HTERT RPE-1 (cell line): ENCODE results near the gene TRIM71.
"Not testable (repeated sequence)": the region's sequence is repeated elsewhere in the genome, so short reads cannot be mapped to it uniquely, and the experiment has no call there.

Experiments used
- in situ Hi-C: fragments of 300-500 bp; cut with MboI; formaldehyde crosslinking; loops from 4 replicates; pipeline ENCODE4 v1.14.3; 2020; ENCODE audit warnings: low sequenced_read_pairs

TRIM71 gene

GRCh38 chr3:32817558-32818228, at the start of gene TRIM71:
Gene TRIM71 (plus strand): TSS chr3:32817997. CDS start chr3:32818081, 84 bp downstream.
- in situ Hi-C loops: no loop called here

GRCh38 chr3:32778389-32778788, 39.4 kb upstream of the TRIM71 start:
- in situ Hi-C loops: no loop called here

- in situ Hi-C loops: no loop called here
These were observed 37.6 kb upstream of the TRIM71 start for GRCh38 chr3:32780071-32780734.

DNA sequence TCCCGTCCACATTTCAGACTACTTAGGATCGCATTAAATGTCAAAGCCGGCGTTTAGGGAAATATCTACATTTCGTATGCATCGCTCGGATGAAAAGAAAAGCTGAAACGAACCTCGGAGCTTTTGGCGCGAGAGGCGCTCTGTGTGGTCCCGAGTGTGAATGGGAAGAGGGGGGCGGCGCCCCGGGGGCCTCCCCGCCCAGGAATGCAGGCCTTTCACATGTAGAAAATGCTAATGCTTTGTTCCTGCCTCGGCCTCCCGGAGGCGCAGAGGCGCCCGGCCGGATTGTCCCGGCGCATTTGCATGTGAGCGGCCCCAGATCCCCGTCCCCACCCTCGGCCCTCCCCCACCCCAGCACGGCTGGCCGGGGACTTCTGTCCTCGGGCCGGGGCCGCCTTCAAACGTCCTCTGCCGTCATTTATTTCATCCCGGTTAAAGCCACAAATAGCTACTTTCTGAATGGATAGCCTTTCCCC, 37.0 kb upstream of the TRIM71 start:
- in situ Hi-C loops: no loop called here

DNA sequence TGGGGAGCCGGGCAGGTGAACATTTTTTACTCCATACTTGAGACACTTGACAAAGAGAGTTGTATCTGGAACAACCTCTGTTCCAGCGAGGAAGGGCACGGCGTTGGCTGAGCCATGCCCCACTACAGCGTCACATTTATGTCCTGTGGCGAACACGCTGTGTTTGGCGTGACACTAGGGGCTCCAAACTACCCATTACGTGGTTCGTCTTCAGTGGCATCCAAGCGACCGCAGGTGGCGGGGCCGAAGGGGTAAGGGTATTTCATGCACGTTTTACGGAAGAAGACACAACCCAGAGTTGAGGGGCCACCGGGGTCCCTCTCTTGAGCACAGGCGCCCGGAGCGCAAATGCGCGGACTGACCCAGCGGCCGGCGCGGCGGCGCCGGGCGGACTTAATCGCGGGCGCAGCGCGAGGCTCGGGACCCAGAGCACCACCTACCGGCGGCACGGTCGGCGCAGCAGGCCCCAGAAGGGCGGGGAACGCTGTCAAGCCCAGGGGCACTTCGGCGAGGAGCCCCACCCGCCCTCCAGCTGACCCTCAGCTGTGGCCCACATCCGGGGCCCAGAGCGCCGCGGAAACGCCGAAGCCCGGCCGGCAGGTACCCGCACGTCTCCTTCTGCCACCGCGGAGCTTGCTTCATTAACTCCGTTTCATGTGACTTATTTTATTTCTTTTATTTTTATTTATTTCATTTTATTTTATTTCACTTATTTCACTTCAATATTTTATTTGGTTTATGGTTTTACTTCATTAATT, 36.4 kb upstream of the TRIM71 start:
- in situ Hi-C loops: no loop called here

GRCh38 chr3:32781969-32782270, 35.9 kb upstream of the TRIM71 start:
- in situ Hi-C loops: not testable (repeated sequence)

DNA sequence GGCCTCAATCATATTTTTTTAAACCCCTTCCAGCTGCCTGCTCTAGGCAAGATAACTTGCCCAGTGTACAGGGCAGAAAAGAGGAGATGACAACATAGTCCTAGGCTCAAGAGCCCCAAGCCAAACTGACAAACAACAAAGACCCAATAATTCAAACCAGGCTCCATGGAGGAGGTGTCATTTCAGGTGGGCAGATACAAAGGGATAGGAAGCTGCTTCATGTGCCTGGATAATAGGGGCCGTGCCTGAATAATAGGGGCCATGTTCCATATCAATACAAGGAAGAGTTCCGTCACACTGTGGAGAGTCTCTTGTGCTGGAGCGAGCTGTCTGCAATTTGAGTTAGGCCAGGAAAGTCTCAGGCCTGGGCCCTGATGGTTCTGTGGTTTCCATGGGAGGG, 35.4 kb upstream of the TRIM71 start:
- in situ Hi-C loops: no loop called here

GRCh38 chr3:32791833-32792232, 26.0 kb upstream of the TRIM71 start:
- in situ Hi-C loops: no loop called here

GRCh38 chr3:32794487-32795308, 23.1 kb upstream of the TRIM71 start:
- in situ Hi-C loops: no loop called here

- in situ Hi-C loops: not testable (repeated sequence)
These were observed 21.3 kb upstream of the TRIM71 start for GRCh38 chr3:32796384-32796950.

DNA sequence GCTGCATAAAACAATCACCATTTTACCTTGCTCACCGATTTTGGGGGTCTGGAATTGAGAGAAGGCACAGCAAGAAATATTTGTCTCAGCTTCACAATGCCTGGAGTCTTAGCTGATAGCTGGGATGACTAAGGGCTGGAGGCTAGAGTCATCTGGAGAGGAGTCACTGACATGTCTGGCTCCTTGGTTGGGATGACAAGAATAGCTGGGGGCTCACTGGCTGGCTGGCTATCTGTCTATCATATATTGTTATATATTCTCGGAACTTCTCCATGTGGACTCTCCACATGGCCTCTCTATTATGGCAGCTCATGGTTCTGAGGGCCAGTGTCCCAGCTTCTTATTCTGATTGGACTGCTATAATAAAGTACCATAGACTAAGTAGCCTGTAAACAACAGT, 20.0 kb upstream of the TRIM71 start:
- in situ Hi-C loops: no loop called here

DNA sequence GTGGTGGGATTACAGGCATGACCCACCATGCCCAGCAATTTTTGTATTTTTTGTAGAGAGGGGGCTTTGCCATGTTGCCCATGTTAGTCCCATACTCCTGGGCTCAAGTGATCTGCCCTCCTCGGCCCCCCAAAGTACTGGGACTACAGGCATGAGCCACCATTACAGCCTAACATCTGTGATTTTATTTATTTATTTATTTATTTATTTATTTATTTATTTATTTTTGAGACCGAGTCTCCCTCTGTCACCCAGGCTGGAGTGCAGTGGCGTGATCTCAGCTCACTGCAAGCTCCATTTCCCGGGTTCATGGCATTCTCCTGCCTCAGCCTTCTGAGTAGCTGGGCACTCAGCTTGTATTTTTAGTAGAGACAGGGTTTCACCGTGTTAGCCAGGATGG, 16.4 kb upstream of the TRIM71 start:
- in situ Hi-C loops: not testable (repeated sequence)

GRCh38 chr3:32813180-32813579, 4.6 kb upstream of the TRIM71 start:
- in situ Hi-C loops: no loop called here

GRCh38 chr3:32814361-32814760, 3.4 kb upstream of the TRIM71 start:
- in situ Hi-C loops: no loop called here

DNA sequence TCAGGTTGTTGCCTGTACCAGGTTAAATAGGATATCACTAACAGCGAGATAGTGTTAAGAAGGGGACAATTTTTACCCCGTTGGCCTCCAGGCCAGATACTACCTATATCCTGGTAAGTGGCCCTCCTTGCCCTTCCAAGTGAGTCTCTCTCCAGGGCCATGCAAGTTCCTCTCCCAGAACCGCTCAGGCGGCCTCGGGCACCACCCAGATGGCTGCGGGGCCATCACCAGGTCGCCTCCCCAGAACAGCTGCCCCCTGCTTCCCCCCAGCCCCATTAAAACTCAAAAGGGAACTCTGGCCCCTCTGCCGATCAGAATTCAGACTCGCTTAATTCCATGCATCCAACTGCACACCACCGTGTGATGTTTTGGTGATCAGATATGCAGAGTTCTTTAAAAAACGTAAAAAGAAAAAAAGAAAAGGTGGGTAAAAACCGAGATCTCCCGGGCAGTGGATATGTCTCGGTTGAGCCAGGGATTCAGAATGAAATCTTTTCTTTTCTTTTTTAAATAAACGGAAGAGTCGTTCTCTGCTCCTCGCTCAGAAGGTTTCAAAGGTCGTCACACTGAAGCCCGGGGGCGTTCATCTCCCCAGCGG, 1.9 kb upstream of the TRIM71 start:
- in situ Hi-C loops: no loop called here

DNA sequence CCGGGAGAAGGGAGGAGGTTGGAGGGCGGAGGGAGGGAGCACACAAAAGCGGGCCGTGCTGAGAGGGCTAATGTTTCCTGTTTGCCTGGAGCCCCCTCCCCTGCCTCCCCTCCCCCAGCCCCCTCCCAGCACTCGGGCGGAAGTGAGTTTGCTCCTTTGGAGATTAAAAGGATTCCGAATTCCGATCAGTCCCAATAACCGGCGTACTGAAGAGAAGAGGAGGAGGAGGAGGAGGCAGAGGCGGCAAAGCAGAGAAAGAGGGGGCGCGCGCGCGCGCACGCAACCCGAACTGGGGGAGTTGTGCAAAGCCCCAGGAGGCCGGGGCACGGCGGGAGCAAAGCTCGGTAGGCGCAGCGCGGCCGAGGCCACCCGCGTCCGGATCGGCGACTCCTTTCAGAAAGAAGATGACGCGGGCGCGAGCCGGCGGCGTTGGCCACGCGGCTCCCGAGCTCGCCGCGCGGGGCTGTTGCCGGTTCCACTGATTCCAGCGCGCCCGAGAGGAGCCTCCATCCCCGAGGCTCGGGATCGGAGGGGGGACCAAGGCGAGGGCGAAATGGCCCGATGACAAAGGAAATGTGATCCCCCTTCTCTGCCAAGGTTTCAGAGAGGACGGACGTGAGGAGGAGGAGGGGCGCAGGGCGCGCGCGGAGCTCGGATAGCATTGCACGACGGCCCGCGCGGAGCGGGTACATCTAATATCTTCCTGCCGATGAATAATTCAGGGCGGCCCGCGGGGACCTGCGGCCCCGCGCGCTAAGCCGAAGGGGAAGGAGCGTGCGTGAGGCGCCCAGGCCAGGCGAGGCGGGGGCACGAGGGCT, 1.1 kb upstream of the TRIM71 start:
- in situ Hi-C loops: no loop called here

DNA sequence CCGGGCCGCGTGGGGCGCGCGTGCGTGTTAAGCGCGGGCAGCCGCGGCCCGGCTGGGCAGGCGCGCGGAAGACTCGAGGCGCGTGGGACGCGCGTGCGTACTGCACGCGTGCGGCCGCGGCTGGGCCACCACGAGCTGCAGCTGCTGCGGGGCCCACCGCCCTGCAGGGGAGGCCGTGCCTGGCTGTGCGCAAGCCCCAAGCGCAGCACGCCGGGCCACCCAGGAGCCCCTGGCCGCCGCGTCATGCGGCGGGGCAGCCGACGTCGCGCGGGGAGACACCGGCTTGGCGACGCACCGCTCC, 590 bp upstream of the TRIM71 start:
- in situ Hi-C loops: no loop called here

DNA sequence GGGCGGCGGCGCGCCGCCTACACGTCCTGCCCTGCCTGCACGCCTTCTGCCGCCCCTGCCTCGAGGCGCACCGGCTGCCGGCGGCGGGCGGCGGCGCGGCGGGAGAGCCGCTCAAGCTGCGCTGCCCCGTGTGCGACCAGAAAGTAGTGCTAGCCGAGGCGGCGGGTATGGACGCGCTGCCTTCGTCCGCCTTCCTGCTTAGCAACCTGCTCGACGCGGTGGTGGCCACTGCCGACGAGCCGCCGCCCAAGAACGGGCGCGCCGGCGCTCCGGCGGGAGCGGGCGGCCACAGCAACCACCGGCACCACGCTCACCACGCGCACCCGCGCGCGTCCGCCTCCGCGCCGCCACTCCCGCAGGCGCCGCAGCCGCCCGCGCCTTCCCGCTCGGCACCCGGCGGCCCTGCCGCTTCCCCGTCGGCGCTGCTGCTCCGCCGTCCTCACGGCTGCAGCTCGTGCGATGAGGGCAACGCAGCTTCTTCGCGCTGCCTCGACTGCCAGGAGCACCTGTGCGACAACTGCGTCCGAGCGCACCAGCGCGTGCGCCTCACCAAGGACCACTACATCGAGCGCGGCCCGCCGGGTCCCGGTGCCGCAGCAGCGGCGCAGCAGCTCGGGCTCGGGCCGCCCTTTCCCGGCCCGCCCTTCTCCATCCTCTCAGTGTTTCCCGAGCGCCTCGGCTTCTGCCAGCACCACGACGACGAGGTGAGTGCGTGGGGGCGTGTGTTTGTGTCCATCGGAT, 602 bp downstream of the TRIM71 start:
- in situ Hi-C loops: no loop called here

DNA sequence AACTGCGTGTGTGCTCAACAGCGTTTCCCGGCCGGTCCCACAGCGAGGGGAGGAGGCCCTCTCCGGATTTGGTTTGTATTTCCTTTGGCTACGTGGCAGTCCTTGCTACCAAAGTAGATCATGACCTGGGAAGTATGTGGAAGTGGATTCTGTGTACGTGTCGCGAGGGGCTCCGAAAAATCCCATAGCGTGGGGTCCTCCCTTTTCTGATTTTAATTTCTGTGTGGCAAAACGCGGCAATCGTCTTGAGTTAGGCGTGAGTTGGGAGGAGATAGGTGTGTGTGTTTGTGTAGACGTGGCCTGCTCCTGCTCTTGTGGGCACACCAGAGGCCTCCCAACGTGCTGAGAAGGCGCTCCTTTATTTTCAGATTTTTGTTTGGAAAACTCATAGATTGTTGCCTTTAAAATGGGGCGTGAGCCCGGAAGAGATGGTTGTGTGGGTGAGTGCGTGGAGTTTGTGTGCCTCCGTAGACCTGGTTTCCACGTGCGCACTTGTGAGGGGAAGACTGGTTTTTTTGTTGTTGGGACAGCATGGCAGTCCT, 1.2 kb downstream of the TRIM71 start:
- in situ Hi-C loops: no loop called here
